ENCODE results near the gene RYR2. TPM values are rescaled to one million over a fixed set of nuclear protein-coding genes. Genes with fewer than 3 reads are reported as not detected.
A peak's percentile ranks its signal among the peaks of the same experiment; 100 is the strongest.

RYR2 gene
- total RNA-seq, 1 experiment from 2014 or later = 4.0 TPM

DNA sequence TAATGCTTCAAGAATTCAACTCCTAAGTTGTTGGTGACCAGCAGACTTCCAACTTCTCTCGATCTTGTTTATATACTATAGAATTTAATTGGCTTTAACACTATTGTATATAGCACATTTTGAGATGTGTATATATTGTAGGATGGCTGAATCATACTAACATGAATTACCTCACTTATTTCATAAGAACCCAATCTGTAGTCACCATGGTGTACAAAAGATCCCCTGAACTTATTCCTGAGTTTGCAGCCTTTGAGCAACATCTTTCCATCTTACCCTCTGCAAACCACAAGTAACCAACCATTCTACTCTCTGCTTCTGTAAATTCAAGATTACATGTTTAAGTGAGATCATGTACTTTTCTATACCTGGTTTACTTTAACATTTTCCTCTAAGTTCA is 836.4 kb downstream of the RYR2 start:
- intact Hi-C loops (cut with micrococcal nuclease) = no loop called here
- DNase-seq (ENCODE audit: unreplicated experiment) = no peak
- Mint-ChIP-seq H3K4me3 (ENCODE audit: unreplicated experiment) (no peak overlapping the region), H3K27me3 (ENCODE audit: insufficient read depth, unreplicated experiment) (no peaks in the 10 kb centered on the region), H3K27ac (ENCODE audit: low read depth, unreplicated experiment) (no peak overlapping the region), H3K4me1 (ENCODE audit: insufficient read depth, unreplicated experiment) (peaks cover 26% of the 10 kb centered on the region), H3K9me3 (ENCODE audit: unreplicated experiment) (no peaks in the 10 kb centered on the region), H3K36me3 (ENCODE audit: insufficient read depth, unreplicated experiment) (no peaks in the 10 kb centered on the region)
- TF ChIP-seq, protein P1, sequence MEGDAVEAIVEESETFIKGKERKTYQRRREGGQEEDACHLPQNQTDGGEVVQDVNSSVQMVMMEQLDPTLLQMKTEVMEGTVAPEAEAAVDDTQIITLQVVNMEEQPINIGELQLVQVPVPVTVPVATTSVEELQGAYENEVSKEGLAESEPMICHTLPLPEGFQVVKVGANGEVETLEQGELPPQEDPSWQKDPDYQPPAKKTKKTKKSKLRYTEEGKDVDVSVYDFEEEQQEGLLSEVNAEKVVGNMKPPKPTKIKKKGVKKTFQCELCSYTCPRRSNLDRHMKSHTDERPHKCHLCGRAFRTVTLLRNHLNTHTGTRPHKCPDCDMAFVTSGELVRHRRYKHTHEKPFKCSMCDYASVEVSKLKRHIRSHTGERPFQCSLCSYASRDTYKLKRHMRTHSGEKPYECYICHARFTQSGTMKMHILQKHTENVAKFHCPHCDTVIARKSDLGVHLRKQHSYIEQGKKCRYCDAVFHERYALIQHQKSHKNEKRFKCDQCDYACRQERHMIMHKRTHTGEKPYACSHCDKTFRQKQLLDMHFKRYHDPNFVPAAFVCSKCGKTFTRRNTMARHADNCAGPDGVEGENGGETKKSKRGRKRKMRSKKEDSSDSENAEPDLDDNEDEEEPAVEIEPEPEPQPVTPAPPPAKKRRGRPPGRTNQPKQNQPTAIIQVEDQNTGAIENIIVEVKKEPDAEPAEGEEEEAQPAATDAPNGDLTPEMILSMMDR (IDR thresholded peaks at IDR 0.05; ENCODE audit: unreplicated experiment) = no peak
- ChIA-PET POLR2A (interaction anchor here (0.7 to 1.4 kb wide), 3 partner anchors 11 to 1089 kb away, joined by 3 to 4 read pairs (median 4); no protein-coding TSS in a partner anchor), CTCF (interaction anchor here (0.9 to 11.2 kb wide), 4 partner anchors 15 to 165 kb away, joined by 4 to 139 read pairs (median 14); no protein-coding TSS in a partner anchor)
- no TSS peak for BruUV-seq (replicated peaks)

DNA sequence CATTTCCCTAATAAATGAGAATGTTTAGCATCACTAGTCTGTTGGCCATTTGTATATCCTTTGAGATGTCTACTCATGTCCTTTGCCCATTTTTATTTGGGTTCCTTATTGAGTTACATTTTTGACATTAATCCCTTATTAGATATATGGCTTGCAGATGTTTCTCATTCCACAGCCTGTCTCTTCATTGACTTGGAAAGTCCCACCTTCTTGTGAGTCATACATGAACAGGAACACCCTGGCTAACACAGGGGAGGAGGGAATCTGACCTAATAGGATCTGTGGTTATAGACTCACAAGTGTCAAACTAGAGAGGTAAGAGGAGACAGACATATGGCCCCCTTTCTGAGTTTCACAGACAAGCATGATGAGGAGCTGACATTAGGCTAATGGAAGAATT is 837.2 kb downstream of the RYR2 start:
- H3K27ac Mint-ChIP-seq (ENCODE audit: low read depth, unreplicated experiment) = peak overlapping the region; percentile 53
- no TSS peak for BruUV-seq (replicated peaks)
- H3K4me1 Mint-ChIP-seq (ENCODE audit: insufficient read depth, unreplicated experiment) = peaks cover 18% of the 10 kb centered on the region
- CTCF ChIA-PET = interaction anchor here (0.7 to 11.2 kb wide), 8 partner anchors 8 to 1046 kb away, joined by 3 to 139 read pairs (median 3); no protein-coding TSS in a partner anchor
- no peaks in the 10 kb centered on the region for H3K36me3 Mint-ChIP-seq (ENCODE audit: insufficient read depth, unreplicated experiment)
- POLR2A ChIA-PET = interaction anchor here (0.7 to 1.7 kb wide), 6 partner anchors 10 to 1088 kb away, joined by 3 to 5 read pairs (median 4); no protein-coding TSS in a partner anchor
- H3K27me3 Mint-ChIP-seq (ENCODE audit: insufficient read depth, unreplicated experiment) = no peaks in the 10 kb centered on the region
- H3K9me3 Mint-ChIP-seq (ENCODE audit: unreplicated experiment) = no peaks in the 10 kb centered on the region
- DNase-seq (ENCODE audit: unreplicated experiment) = peak; percentile 93
- intact Hi-C loops (cut with micrococcal nuclease) = no loop called here
- H3K4me3 Mint-ChIP-seq (ENCODE audit: unreplicated experiment) = no peak overlapping the region
- TF ChIP-seq, protein P1 (IDR thresholded peaks at IDR 0.05; ENCODE audit: unreplicated experiment) = no peak

Small RNAs within 50 kb of the gene (microRNA-seq; reads per million reads assigned to microRNA genes)
- gene MIR4428 = 0.93 reads per million

Other genes with a start within 250 kb of the RYR2 start
- gene MTR, start 246.9 kb upstream of the RYR2 start, total RNA-seq (2022) = 54.6 and 59.1 TPM in 2 replicates
- not detected in 2 replicates for gene MT1HL1, start 37.7 kb upstream of the RYR2 start, total RNA-seq (2022)

Measured in MCF 10A (cell line).